CD4-positive, alpha-beta T cell treated with Interleukin-6 for 4 hours (primary cell): ENCODE data around the gene ACBD7.

Source experiments
- DNase-seq: peaks from one replicate; pipeline ENCODE4 v3.0.0-alpha.2; 2020; ENCODE audit warnings: mixed read lengths

Gene ACBD7

GRCh38 chr10:15084502-15084922 is 4.1 kb downstream of the ACBD7 start:
- DNase-seq = peak; percentile 18

DNA sequence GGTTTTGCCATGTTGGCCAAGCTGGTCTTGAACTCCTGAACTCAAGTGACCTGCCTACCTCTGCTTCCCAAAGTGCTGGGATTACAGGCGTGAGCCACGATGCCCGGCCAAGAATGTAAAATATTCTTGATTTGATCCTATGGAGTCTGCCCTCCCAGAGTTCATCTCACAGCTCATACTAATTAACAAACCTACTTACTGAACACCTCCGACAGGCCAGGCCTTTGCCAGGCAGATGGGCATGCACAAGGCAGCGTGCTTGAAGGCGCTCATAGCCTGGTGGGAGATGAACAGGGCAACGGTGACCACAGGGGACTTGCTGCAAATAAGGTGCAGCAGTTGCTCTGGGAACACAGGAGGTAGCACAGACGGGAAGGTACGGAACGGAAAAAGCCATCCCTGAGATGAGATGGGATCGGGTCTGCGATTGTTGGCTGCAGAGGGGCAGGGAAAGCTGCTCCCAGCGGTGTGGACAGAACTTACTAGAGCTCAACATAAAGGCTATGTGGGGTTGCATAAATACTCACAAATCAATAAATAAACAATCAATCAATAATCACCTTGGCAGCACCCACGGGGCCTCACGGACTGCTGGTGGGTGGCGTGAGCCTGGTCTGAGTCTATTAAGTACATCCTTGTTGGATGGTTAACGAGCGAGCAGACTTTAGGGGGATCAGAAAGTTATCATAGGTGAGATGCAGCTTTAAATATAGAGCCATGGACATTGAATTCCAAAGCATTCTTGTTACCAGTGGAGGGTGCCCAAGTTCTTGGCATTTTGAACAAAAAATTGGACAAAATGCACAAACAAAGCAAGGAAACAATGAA is 4.7 kb downstream of the ACBD7 start:
- no peak for DNase-seq

DNA sequence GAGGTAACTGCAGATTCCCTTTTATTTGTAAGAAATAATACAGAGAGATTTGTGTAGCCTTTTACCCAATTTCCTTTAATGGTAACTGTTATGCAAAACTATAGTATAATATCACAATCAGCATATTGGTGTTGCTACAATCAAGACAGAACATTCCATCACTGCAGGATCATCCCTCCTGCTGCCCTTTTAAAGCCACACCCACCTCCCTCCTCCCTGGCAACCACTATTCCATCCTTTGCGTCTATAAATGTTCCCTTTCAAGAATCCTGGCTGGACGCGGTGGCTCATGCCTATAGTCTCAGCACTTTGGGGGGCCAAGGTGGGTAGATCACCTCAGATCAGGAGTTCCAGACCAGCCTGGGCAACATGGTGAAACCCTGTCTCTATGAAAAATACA is 13.2 kb downstream of the ACBD7 start:
- no peak for DNase-seq

DNA sequence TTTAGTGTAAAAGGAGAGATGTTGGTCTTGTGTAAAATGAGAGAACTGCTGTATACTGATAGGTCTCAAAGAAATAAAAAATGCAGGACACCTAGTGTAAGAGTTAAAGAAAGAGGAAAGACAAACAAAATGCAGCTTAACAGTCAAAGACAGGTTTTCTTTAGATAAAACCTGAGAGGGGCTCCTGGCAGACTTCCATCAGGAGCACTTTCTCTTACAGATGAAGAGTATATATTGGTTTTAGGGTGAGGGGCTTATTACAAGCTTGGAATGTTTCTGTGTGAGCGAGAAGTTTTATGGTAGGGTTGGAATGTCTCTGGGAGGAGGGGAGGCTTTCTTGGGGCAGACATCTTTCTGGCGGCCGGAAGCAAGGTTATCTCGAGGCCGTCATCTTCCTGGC is 16.2 kb downstream of the ACBD7 start:
- DNase-seq = no peak

- no peak for DNase-seq
Observed at GRCh38 chr10:15069230-15069629, 19.3 kb downstream of the ACBD7 start.

DNA sequence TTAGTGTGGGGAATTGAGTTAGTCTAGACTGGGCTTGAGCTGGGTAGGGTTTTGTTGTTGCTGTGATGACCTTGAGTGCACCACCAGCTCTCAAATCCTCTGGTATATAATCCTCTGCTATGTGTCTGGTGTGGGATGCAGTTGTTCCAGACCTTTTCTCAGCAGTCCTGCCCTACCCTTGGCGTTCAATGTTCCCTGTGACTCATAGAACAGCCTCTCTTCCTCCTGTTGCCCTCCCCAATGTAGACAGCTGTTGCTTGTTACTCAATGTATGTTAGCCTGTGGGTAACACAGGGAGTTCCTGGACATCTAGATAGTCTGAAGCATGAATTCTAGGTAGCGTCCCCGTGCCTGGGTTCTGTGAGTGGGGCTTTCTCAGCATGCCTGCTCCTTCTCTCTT is 19.8 kb downstream of the ACBD7 start:
- DNase-seq = no peak

DNA sequence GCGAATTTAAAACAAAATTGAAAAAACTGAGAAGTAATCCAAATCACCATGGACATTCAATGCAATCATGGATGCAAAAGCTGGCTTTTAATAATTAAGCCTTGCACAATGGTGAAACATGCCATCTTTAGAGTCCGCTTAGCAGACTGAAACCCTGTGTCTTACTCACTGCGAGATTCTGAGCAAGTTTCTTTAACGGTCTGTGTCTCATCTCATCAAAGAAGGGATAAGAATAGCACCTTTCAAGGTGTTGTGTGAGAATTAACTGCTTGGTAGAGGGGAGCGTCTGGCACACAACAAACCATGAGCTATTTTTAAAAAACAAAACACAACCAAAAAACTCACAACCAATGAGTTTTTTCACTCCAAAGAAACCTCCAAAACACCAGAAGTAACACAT is 21.4 kb downstream of the ACBD7 start:
- no peak for DNase-seq

DNA sequence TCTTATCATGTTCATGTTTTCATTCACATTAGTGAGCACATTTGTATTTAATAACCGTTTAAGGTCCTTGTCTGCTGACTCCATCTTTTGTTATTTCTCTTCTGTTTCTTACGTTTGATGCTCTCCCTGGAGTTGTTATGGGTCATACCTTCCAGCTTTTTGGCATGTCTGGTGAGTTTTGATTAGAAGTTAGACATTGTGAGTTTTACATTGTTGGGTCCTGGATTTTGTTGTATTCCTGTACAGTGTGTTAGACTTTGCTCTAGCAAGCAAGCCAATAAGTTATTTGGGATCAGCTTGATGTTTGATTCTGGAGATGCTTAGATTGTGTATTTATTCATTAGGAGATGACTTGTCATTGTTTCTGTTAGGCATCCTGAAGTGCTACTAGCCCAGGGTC is 27.9 kb downstream of the ACBD7 start:
- no peak for DNase-seq

DNA sequence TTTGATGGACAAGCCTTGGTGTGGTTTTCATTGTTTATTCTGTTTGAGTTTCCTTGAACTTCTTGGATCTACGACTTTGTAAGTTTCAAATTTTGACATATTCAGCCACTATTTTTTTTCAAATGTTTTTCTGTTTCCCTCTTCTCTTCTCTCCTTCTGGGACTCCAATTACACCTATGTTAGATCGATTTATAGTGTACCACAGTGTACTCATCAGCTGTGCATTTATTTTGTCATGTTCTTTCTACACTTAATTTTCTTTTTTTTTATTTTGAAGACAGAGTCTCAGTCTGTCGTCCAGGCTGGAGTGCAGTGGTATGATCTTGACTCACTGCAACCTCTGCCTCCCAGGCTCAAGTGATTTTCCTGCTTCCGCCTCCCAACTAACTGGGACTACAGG is 28.7 kb downstream of the ACBD7 start:
- no peak for DNase-seq

DNA sequence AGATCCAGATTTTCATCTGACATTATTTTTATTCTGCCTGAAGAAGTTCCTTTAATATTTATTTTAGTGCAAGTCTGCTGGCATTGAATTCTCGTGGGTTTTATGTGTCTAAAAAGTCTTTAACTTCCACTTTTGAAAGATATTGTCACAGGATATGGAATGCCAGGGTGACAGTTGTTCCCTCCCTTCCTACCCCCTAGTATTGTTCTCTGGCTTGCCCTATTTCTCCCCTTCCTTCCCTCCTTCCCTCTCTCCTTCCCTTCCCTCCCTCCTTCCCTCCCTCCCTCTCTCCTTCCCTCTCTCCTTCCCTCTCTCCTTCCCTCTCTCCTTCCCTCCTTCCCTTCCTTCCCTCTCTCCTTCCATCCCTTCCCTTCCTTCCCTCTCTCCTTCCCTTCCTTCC is 29.9 kb downstream of the ACBD7 start:
- no peak for DNase-seq

- no peak for DNase-seq
Observed at GRCh38 chr10:15053061-15053460, 35.5 kb downstream of the ACBD7 start.

DNA sequence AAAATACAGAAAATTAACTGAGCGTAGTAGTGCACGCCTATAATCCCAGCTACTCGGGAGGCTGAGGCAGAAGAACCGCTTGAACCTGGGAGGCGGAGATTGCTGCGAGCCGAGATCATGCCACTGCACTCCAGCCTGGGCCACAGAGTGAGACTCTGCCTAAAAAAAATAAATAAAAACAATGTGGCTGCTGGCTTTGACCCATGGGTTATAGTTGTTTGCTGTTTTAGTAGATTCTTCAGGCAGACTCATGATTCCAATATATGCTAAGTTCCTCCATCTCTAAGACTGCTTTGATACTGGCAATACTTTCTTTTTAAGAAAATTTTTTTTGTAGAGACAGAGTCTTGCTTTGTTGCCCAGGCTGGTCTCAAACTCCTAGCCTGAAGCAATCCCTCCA is 36.5 kb downstream of the ACBD7 start:
- no peak for DNase-seq

DNA sequence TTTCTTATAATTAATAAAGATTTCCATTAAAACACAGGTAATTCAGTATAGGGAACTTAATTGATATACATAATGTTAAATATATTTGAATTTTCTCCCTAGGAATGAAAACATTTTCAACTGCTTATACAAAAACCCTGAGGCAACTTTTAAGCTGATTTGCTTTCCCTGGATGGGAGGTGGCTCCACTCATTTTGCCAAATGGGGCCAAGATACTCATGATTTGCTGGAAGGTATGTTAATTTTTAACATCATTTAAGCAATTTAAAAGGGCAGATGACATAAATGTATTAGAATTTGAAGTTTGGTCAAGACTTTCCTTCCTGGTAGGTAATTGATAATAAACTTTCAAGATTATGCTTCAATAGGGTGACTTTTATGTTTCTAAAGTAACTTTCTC is 39.0 kb downstream of the ACBD7 start:
- DNase-seq = no peak

DNA sequence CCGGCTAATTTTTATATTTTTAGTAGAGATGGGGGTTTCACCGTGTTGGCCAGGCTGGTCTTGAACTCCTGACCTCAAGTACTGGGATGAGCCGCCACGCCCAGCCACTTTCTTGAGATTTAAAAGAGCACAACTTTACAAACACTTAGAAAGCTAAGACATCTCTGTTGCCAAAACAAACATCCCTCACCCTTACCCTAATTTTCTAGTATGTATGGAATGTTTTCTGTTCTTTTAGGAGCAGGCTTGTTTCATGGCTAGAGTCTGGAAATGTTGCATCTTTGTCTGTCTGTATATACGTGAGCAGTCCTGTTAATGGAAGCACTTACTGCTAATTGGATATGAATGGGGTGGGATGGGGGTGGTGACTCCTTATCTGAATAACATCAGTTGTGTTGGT is 42.0 kb downstream of the ACBD7 start:
- no peak for DNase-seq

DNA sequence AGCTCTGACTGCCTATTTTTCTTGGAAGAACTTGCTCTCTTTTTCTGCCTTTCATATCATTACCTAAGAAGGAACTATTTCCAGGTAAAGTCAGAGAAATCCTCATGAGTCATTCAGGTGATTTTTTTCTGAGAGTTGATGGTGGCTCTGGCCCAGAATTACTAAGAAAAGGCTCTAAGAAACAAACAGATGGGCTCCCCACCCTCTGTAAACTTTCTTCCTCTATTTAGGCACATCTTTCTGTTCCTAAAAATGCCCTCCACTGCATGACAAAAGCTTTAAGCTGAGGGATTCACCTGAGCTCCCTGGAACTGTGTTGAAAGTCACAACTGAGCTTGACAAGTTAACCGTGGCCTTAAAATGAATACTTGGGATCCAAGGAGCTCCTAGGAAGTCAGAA is 43.2 kb downstream of the ACBD7 start:
- DNase-seq = no peak

DNA sequence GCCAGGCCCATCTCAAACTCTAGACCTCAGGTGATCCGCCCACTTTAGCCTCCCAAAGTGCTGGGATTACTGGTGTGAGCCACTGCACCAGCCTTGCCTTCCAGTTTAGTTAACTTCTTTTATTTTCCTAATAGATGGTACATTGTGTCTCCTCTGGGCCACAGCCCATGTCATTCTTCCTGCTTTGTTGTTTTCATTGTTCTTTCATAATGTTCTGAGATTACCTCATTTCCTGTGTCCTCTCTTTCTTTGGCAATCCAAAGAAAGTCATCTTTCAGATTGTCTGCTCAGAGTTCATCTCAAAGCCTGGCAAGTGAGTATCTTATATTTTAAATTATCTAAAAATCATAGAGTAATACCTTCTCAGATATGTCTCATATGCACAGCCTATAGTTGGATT is 44.9 kb downstream of the ACBD7 start, which contains the start of gene OLAH:
Gene OLAH (plus strand): TSS at position 270 of the 400 bp plus-strand sequence. CDS start 3,346 bp downstream, outside the sequence.
- no peak for DNase-seq

DNA sequence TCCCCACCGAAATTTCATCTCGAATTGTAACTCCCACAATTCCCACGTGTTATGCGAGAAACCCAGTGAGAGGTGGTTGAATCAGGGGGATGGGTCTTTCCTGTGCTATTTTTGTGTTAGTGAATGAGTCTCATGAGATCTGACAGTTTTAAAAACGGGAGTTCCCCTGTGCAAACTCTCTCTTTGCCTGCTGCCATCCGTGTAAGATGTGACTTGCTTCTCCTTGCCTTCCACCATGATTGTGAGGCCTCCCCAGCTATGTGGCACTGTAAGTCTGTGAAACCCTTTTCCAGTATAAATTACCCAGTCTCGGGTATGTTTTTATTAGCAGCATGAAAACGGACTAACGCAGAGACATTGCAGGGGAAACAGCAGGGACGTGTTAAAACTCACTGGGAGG is 50.2 kb downstream of the ACBD7 start:
- DNase-seq = no peak

GRCh38 chr10:15037691-15038090 is 50.9 kb downstream of the ACBD7 start:
- DNase-seq = no peak

DNA sequence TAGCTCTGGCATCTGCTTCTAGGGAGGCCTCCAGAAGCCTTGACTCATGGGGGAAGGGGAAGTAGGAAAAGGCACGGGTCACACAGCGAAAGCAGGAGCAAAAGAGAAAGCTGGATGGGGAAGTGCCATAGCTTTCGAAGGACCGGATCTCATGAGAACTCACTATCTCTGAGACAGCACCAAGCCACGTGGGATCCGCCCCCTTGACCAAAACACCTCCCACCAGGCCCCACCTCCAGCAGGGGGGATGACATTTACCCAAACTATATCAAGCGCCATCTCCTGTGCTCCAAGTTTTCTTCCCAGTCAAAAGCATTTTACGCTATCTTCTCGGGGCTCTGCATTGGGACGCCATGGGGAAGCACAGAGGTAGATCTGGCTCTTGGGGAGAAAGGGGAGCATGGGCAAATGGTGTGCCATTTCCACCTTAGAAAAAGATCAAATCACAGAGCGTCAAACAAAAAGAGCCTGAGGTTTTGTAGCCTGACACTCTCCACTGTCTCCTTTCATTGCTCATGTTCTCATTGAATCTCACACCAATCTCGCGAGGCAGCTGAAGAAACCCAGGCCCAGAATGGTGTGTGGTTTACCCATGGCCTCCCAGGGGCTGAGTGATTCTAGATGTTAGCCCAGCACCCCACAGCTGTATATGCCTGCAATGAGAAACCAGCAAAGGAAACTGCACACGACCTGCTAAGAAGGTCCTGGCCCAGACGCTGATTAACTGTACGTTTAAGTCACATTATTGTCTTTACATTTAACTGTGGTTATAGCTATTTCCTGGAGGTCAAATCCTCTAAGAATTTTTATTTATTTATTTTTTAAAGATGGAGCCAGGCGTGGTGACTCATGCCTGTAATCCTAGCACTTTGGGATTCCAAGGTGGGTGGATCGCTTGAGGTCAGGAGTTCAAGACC is 52.9 kb downstream of the ACBD7 start:
- DNase-seq = no peak

DNA sequence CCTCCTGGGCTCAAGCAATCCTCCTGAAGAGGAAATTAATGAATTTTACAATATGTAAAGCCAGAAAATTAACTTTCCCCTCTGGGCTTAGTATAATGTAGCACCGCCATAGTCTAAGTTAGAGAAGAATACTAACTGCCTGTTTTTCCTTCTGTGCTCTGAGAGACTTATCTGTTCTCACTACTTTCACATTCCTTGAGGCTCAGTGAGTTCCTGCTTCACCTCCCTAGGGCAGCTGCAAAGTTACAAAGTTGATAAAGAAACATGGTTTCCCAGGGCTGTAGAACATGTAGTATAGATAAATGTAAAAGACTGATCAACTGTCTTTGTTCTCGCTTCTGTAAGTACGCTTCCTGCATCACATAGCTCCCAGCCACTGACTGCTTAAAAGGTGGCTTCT is 60.8 kb downstream of the ACBD7 start:
- DNase-seq = no peak
